ENCODE measurements around the gene OSBPL2.

The OSBPL2 gene

DNA sequence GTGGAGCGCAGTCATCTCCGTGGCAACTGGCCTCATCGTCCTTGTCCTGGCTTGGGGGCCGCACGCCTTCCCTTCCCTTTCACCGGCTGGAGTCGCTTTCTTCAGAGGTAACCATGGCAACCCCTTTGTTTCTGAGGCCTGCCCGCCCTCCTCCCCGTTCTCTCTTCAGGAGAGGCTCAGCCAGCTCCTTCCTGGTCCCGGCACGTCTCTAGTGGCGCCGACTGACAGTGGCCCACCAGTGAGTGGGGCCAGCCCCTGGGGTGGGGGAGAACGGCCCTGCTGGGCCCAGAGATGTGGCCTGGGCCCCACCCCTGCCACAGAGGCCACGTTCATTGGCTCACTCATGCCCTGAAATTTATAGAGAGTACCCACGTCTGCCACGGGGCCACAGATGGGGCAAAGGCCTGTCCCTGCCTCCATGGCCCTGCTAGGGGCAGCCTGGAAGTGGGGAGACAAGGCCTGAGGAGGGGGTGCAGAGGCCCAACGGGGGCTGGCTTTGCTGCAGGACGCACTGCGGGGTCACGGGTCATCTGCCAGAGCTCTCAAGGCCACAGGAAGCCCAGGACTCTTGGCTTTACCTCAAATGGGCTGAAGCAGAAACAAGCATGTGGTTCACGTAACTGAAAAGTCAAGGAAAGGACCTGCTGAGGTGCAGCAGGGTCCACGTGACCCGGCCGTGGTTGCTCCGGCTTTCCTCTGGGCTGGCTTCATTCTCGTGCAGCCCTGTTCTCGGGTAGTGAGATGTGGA, 1.4 kb upstream of the OSBPL2 start:
- no peak for DNase-seq

DNA sequence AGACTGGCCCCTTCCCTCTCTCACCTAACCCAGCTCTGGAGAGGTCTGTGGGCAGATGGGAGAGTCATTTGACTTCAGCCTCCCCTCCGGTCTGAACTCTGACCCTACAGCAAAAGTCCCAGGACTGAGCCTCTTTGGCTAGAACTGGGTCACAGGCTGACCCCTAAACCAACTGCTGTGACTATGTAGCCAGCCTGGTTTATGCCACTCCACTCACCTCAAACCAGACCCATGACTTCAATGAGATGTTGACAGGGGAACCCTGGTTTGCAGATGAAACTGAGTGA, 864 bp upstream of the OSBPL2 start:
- DNase-seq: no peak

DNA sequence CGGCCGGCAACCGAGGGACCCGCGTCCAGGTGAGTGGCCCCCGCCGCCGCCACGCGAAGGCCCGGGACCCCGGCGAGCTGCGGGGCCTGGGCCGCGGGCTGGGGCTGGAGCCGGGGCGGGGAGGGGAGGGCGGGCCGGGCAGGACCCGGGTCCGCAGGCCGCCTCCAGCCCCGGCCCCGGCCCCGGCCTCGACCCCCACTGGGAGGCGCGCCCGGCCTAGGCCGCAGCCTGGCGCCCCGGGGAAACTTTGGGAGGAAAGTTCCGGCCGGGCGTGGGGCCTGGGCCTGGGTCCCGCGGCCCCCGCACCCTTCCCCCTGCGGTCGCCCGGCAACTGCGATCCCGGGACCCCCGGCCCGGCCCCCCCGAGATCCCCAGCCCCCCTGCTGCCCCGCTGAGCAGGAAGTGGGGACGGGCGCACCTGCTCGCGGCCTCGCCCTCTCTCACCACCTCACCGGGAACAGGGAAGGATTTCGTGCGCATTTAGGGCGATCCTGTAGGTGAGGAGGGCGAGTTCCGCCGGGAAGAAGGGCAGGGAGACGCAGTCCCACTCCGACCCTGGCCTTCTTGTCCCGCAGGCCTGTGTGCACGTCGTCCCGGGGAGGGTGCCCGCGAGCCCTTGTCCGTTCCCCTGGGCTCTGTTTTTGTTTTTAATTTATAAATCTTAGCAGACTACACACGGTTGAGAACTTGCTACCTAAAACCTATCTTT, 402 bp downstream of the OSBPL2 start:
- no peak for DNase-seq

DNA sequence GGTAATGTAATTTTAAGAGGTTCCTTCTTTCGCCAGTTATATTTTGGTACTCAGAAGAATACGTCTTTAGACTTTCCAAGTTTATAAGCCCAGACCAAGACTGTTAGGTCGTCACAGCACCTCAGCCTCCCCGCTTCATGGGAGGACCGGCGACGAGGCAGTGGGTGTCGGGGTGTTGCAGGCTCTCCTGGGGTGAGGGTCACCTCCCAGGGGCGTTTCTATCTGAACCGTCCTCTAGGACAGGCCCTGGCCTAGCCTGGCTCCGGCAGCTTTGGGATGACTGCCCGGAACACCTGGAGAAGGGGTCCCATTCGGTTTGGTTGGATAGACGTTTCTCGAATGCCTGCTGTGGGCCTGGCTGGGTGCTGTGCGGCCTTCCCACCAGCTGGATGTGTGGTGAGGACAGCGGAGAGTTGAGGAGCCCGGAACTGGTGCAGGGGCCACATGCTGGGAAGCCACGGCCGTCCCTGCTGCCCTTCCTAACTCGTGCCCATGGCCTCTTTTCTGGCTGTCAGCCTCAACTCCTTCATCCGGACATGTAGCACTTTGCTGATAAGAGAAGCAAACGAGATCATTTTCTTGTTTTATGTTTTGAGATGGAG, 1.1 kb downstream of the OSBPL2 start:
- DNase-seq: no peak

DNA sequence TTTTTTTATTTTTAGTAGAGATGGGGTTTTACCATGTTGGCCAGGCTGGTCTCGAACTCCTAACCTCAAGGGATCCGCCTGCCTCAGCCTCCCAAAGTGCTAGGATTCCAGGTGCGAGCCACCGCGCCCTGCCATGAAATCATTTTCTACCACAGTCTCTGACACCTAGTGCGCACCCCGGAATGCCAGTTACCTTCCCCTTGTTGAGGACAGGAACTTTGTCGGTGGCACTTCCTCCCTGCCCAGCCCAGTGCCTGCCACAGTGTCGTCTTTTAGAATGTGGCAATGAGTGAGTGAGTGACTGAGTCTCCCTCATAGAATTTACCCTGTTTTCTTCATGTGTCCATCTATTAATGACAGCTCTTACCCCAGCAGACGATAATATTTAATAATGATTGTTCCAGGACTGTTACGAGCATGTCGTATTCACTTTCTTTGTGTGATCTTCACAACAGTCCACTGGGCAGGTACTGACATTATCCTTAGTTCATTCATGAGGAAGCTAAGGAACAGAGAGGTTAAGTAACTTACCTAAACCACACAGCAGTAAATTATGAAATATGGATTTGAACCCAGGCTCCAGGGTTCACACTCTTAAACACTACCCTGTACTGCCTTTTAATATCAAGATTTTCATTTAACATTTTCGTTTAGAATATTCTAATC, 1.8 kb downstream of the OSBPL2 start:
- no peak for DNase-seq

DNA sequence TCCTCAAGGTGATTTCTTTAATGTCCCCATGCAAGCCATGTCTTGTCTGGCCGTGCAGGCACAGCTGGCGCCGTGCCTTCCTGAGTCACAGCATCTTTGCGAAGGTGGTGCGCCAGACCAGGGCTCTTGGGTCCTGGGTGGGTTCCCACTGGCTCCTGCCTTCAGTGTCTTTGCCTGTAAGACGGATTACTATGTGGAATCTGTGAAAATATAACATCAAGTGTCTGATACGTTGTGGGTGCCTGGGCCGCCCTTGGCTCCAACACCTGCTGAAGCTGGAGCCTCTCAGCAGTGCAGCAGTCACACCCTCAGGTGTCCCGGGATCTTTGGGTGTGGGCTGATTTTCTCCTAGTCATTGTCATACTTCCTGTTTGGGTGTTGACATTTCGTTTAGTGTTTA, 3.2 kb downstream of the OSBPL2 start:
- no peak for DNase-seq

DNA sequence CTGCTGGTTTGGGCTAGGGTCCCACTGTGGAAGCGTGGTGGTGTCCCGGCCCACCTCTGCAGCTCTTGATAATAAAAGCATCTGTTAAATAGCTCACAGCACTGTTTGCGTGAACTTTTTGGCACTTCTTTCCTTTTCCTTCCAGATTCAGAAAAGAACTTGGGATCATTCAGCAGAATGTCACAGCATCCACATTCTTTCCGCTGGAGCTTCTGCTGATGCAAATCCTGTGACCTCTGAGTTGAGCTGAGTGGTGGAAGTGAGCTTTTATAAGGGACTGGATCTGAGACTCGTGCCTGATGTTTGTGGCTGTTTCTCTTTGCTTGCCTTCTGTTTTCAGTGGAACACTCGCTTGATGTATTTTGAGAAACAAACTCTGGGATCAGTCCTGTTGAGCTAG, 3.9 kb downstream of the OSBPL2 start:
- DNase-seq: no peak

DNA sequence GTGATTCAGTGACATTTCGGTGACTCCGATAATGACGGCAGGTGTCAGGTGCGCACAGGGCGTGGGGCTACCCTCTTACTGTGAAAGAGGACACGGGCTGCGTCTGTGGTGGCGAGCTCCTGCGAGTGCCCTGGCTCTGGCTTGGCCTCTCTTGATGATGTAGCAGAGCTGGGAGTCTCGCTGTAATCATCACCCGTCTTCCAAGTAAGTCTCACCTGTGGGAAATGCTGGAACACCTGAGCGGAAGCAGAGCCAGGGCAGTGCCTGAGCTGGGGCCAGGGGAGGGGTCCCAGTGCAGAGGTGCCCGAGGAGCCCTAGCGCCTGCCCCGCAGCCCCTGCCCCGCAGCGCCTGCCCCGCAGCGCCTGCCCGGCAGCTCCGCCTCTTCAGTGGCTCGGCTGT, 4.8 kb downstream of the OSBPL2 start:
- no peak for DNase-seq

DNA sequence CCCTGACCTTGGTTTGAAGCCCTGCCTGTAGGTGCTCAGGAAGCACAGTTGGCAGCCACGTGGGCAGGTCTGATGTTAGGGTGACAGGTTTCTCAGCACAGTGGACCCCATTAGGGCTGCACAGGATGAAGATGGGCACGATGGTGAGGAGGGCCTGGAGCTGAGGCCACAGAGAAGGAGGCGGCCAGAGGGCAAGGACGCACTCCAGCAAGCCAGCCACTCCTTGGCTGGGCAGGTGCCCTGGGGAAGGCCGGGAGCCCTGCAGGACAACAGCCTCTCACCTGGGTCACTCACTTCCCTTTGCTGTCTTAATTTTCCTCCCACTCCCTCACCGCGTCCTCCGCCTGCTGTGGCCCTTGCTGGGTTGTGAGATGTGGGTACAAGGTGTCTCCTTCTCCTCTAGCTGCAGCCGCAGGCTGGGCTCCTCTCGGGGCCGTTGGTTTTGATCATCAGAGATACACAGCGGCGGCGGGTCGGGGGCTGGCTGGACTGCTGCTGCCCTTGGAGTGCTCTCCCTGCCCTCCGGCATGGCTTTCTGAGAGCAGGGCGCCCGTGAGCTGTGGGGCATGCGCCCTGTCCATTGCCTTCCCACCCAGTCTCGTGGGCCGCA, 5.7 kb downstream of the OSBPL2 start:
- no peak for DNase-seq

DNA sequence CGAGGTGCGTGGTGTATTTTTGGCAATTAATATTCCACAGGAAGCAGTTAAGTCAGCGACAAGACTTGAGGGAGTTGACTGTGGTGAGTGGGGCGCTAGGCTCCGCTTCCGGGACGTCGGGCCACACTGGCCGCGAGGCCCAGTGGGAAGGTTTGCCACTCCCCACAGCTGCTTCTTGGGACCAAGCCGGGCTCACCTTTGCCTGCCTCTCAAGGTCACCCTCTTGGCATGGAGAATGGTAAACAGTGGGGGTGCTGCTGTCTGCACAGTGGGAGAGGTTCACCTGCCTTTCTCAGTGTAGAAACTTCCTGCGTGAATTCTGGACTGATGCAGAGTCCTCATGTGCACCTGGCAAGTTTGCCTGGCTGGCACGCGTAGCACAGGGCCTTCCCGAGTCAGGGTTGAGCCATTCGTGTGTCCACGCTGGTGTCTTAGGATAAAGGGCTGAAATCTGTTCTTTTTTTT, 6.4 kb downstream of the OSBPL2 start:
- DNase-seq: no peak

DNA sequence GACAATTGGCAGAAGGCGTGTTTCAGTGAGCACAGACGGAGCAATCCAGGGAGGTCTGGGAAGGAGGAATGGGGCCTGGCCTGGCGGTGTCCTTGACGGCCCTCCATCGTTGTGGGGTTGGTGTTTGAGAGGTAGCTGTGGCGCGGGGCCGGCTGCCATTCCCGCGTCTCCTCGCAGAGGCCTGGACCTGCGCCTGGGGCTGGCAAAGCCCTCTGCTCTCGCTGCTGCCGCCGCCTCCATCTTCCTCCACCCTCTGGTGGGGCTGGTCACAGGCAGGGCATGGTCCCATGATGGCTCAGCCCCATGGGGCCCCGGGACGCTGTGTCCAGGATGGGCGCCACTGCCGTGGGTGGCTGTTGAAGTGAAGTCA, 7.6 kb downstream of the OSBPL2 start:
- no peak for DNase-seq

DNA sequence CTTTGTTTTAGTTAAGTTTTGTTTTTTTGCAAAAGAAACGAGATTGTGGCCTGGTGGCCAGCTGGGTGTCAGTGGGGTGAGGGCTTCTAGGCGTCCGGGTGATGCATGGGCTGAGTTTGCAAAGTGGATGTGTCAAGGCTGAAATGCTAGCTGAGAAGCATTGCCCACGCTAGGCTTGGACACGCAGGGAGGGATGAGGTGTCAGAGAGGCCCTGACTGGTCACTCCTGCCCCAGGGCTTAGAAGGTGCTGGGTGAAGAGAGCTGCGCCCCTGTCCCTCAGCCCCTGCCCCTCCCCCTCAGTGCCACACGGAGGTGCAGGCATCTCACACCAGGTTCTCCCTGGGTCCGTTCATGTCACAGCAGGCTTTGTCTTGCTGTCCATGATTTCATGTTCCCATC, 8.1 kb downstream of the OSBPL2 start:
- DNase-seq: no peak

DNA sequence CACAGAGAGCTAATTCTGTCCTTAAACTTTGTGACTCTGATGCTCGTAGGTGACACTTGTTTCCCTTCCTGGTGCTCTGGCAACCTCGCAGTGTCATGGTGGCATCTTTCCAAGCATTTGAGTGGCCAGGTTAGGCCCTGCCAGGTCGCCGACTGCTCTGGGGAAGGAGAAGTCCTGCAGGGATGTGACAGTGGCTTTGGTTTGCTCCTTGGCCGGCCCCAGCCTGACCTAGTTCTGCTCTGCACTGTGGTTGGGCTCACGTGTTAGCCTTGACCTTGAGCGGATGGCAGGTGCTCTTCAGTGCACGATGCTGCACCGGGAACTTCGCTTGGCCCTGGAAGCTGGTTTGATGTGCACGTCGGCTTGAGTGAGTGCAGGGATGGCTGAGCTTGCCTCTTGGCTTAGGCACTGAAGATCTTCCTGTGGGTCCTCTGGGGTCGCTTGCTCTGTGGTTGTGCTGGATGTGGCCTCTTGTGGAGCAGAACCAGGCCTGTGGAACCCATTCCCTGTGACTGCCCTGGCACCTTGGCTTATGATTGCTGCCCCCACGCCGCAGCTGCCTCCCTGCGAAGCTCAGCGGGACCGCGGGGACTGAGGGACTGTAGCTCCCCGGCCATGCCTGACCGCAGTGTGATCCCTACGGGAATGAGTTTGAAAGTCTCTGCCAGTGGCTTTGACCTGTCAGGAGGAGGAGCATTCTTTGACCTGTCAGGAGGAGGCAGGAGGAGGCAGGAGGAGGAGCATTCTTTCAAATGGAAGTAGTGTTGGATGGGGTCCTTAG, 8.7 kb downstream of the OSBPL2 start:
- no peak for DNase-seq

DNA sequence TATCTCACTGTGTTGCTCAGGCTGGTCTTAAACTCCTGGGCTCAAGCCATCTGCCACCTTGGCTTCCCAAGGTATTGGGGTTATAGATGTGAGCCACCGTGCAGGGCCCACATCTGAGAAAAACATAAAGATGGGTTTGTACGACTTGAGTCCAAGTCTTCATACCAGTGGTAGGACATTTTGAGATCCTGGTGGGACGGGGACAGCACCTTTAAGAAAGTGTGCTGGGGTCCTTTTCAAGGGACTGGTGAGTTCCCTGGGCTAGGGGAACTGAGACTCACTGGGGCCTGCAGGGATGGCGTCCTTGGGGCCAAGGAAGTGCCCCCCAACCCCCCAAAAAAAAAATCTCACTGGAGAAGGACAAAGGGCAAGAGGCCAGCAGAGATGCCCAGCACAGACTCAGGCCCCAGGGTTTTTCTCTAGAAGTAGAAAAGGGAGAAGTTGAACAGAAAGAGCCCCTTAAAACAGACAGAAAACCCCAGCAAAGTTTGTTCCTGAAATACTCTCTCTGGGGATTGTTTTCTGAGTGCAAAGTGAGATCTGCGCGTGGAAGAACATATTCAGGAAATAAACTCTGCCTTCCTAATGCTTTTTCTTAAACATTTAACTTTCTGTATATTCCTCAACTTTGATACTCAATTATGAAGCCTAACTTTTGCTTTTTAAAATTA, 10.7 kb downstream of the OSBPL2 start:
- DNase-seq: no peak

DNA sequence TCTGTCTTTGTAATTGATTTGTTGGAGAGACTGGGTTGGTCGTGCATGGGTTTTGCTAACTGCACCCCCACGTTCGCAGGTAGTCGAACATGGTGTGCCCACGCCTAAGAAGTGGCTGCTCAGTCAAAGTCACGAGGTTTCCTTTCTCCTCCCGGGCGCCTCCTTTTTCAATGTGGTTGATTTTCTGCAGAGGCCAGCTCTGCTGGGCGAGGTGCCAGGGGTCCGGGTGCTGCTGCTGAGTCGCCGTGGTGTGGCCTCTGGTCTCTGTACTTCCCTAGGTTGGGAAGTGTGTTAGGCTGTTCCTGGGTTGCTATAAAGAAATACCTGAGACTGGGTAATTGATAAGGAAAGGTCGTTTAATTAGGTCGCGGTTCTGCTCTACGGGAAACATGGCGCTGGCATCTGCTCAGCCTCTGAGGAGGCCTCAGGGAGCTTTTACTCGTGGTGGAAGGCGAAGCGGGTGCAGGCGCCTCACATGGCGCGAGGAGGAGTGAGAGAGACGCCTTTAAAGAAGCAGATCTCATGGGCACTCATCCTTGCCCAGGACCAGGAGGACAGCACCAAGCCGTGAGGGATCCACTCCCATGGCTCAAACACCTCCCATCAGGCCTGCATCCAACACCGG, 14.1 kb downstream of the OSBPL2 start:
- no peak for DNase-seq

DNA sequence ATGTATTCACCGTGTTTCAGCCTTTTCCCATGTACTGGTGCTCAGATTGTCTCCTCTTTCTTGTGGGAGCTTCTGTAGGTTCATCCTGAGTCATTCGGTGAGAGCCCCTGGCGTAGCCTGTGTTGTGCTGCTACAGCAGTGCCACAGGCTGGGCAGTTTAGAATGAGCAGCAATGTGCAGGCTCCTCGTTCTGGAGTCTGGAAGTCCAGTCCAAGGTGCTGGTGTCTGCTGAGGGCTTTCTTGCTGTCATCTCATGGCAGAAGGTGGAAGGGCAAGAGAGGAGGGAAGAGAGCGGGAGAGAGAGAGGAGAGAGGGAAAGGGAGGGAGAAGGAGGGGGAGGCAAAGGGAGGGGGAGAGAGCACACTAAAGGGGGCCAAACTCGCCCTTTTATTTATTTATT, 15.1 kb downstream of the OSBPL2 start:
- DNase-seq: no peak

DNA sequence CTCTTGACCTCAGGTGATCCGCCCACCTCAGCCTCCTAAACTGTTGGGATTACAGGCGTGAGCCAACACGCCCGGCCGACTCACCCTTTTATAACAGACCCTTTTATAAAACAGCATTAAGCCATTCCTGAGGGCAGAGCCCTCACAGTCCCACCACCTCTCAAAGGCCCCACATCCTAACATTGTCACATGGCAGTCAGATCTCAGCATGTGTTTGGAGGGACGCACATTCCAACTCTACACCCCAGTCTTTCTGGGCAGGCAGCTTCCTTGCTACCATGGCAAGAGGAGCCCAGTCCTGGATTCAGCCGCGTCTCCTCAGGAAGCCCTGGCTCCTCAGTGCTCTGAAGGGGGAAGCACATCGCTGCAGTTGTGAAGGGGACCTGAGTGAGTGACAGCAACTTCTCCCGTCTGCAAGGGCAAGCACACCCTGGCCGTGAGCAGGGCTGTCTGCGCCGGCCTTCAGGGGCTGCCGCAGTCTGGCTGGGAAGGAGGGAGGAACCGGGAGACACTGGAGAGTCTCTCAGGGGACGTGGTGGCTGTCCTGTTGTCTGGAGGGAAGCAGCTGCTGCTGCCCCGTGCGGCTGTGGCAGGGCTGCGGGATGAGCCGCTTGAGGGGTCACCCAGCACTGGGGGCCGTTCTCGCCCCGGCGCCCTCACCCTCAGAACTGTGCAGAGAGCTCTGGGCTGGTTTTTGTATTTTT, 15.9 kb downstream of the OSBPL2 start:
- DNase-seq: no peak

DNA sequence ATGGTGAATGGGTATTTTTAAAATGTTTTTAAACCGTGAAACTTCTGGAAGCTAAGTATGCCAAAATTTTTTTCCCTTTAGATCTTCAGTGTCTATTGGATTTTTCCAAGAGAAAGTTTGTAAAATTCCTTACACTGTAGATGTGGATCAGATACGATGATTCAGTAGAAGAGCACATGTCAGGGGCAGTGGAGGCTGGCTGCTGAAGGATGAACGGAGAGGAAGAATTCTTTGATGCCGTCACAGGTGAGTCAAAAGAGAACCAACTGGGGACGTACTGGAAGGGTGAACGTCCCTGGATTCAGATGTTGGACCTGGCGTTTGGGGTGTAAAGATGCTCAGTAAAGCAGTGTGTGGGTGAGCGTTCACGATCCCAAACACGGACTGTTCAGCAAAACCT, 17.7 kb downstream of the OSBPL2 start:
- no peak for DNase-seq

DNA sequence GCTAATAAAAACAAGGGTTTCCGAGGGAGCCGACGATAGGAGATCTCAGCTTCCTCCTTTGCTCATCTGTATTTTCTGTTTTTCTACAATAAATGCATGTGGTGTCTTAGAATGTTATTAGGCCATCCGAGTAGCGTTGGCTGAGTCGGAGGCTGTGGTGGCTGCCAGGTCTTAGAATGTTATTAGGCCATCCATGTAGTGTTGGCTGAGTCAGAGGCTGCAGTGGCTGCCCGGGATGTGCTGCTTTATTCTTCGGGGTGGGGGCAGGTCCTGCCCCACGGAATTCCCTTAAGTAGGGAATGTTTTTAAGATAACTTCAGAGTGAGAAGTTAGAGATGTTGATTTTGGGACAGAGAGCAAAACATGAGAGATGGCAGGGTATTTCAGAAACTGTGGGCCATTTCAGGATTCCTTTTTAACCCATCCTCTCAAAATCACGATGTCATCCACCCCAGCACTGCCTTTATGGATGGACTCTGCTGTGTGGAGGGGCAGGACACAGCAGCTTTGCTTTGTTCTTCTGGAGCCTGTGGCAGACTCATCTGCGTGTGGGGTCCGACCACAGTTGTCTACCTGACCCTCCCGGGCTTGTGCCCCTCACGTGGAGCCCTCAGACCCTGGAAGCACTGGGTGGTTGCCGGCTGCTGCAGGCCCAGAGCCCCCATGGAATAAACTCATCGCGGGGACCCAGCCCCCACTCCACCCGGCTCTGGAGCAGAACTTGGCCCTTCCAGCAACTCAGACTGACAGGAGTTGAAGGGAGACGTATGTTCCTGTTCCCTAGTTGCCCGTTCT, 20.4 kb downstream of the OSBPL2 start:
- DNase-seq: no peak

DNA sequence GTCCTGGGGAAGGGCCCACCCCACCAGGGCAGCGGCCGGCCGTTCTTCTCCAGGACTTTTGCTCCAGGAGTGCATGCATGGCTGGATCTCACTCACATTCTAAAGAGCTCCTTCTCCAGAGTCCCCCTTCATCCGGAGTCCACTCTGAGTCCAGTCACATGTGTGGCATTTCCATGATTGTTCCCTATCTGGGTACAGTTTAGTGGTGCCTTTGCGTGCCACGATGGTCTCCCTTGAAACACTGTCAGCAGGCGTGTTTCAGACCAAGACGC, 20.9 kb downstream of the OSBPL2 start:
- no peak for DNase-seq

Measured in activated effector memory CD4-positive, alpha-beta T cell treated with Interleukin-2 at 50 U/mL for 16 hours (primary cell).